Stomach (tissue), 9 donors: ENCODE measurements around the gene PTCD3. TPM values are rescaled to one million over a fixed set of nuclear protein-coding genes. Genes with fewer than 3 reads are reported as not detected.
A peak's percentile ranks its signal among the peaks of the same experiment; 100 is the strongest.

Experiments used
- DNase-seq, 2 donors: peaks; one replicate each; pipeline versions ENCODE4 v3.0.0 to v3.0.0-alpha.2; 2013 to 2019
- H3K27ac ChIP-seq, 5 donors: fragments of 200-600 bp in 4 of 5; sonication (generic) in 4 of 5; one replicate each; pipeline ENCODE4 v1.5.1; 2013 to 2019; ENCODE audit warnings: mild to moderate bottlenecking in 1 of 5, moderate library complexity in 1 of 5
- H3K27me3 ChIP-seq, 3 donors: fragments of 200-600 bp; sonication (generic); one replicate each; pipeline ENCODE4 v1.5.1; 2017 to 2019; ENCODE audit warnings: mixed run types in 1 of 3
- H3K36me3 ChIP-seq, 4 donors: fragments of 200-600 bp; sonication (generic); 1 replicate in 3 of 4; 2 replicates in 1 of 4; pipeline ENCODE4 v1.5.1; 2016 to 2019
- H3K4me1 ChIP-seq, 4 donors: fragments of 200-600 bp; sonication (generic); one replicate each; pipeline ENCODE4 v1.5.1; 2016 to 2019
- H3K4me3 ChIP-seq, 4 donors: fragments of 200-600 bp; sonication (generic) in 3 of 4; one replicate each; pipeline ENCODE4 v1.5.1; 2016 to 2019; ENCODE audit warnings: mild to moderate bottlenecking in 1 of 4
- H3K9me3 ChIP-seq, 4 donors: fragments of 200-600 bp; sonication (generic); one replicate each; pipeline ENCODE4 v1.5.1; 2016 to 2019
- EP300 ChIP-seq: sonication (generic); formaldehyde crosslinking; IDR thresholded peaks from one replicate; pipeline ENCODE4 v1.6.1; 2017; ENCODE audit warnings: antibody characterized with exemption
- POLR2A ChIP-seq, 4 donors: fragments of 450-650 bp; IDR thresholded peaks; one replicate each; pipeline ENCODE4 v1.6.1; 2016; ENCODE audit warnings: antibody characterized with exemption in 4 of 4, control low read depth in 2 of 4, mild to moderate bottlenecking in 1 of 4, moderate library complexity in 1 of 4
- POLR2AphosphoS5 ChIP-seq, 3 donors: sonication (generic); formaldehyde crosslinking; IDR thresholded peaks; one replicate each; pipeline ENCODE4 v1.6.1; 2016; ENCODE audit warnings: antibody characterized with exemption in 3 of 3
- WGBS, 5 donors: extraction: QIAGEN DNeasy Blood & Tissue Kit in 3 of 5; methylation state at CpG; one replicate each; pipeline versions ENCODE4 v1.1.5 to v1.1.7; 2013 to 2018; 5-methylcytosine and 5-hydroxymethylcytosine counted together
- intact Hi-C: fragments of 100-400 bp; cut with DNase I; formaldehyde crosslinking; loops from one replicate; pipeline ENCODE4 v1.15.1; 2023; ENCODE audit warnings: low total_unique reads
- polyA plus RNA-seq, 3 donors: library from polyadenylated mRNA; stranded (reverse); fragments of 200-250 nt; gene quantifications; one replicate each; pipeline ENCODE4 v1.2.3, GENCODE V29; 2013
- total RNA-seq, 5 donors: library from RNA; depleted of rRNA; stranded (reverse); fragments of >200 nt; gene quantifications; one replicate each; pipeline versions ENCODE4 v1.1.0 to v1.2.3, GENCODE V29; 2014 to 2016
- TF ChIP-seq, protein P1 (sequence below), 7 experiments: fragments of 450-650 bp in 4 of 7; fragments of 200-600 bp in 3 of 7; sonication (generic) in 3 of 7; IDR thresholded peaks; one replicate each; pipeline ENCODE4 v1.5.1; 2016 to 2019; ENCODE audit warnings: antibody characterized with exemption in 7 of 7, control low read depth in 2 of 7, mild to moderate bottlenecking in 1 of 7
- donor health status: healthy with polysubstance abuse.
- donor health status: Bipolar disorder and iron deficiency.
- donor health status: healthy.

Gene PTCD3
- total and polyA plus RNA-seq, 8 donors, result 9.1 to 158 (median 25.2) TPM

DNA sequence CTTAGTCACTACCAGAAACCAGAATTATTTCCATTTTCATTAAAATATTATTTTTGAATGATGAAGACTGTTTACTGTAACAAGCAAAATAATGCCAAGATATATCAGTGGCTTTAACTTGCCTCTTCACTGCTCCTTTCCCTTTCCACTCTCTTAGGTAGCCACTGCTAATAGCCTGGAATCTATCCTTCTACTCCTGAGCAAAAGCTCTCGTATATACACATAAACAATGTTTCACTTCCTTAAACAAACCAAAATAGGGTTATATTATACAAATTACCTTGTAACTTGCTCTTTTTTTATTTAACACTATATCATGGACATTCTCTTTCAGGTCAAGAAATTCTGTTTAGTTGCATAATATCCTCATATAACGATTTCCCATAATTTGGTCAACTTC is 68.4 kb downstream of the PTCD3 start:
- Histone ChIP-seq H3K9me3 (no peaks in the 10 kb centered on the region), H3K27ac (no peak overlapping the region), H3K27me3 (no peaks in the 10 kb centered on the region), H3K4me1 (peaks cover 3 to 30% (median 18%) of the 10 kb centered on the region in 4 donors), H3K4me3 (no peak overlapping the region), H3K36me3 (peaks cover 31 to 84% (median 78%) of the 10 kb centered on the region in 4 donors)
- TF ChIP-seq POLR2AphosphoS5 (IDR thresholded peaks at IDR 0.05) (no peak), EP300 (no peak), POLR2A (IDR thresholded peaks at IDR 0.05) (no peak)
- TF ChIP-seq, protein P1, sequence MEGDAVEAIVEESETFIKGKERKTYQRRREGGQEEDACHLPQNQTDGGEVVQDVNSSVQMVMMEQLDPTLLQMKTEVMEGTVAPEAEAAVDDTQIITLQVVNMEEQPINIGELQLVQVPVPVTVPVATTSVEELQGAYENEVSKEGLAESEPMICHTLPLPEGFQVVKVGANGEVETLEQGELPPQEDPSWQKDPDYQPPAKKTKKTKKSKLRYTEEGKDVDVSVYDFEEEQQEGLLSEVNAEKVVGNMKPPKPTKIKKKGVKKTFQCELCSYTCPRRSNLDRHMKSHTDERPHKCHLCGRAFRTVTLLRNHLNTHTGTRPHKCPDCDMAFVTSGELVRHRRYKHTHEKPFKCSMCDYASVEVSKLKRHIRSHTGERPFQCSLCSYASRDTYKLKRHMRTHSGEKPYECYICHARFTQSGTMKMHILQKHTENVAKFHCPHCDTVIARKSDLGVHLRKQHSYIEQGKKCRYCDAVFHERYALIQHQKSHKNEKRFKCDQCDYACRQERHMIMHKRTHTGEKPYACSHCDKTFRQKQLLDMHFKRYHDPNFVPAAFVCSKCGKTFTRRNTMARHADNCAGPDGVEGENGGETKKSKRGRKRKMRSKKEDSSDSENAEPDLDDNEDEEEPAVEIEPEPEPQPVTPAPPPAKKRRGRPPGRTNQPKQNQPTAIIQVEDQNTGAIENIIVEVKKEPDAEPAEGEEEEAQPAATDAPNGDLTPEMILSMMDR (IDR thresholded peaks at IDR 0.05), result no peak
- WGBS, 5 donors, result 60 to 81% (median 76%) methylated on average over 2 of the region's 2 CpGs
- DNase-seq, result no peak
- intact Hi-C loops, result no loop called here

DNA sequence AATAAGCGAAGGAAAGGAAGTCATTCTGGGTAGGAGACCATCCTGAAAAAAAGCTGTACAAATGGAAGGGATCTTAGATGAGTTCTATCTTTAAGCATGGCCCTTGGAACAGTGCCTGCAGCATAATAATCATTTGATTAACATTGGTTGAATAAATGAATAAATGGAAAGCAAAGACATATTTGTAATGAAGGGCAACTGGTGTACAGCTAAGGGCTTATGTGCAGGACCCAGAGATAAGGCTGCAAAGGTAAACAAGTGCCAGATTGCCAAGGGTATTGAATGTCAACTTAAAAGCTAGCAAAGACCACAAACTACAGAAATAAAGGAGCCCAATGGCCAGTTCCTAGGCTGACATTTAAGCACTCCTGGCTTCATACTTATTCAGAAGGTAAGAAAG is 69.8 kb downstream of the PTCD3 start:
- Histone ChIP-seq H3K36me3 (peaks cover 27 to 84% (median 75%) of the 10 kb centered on the region in 4 donors), H3K27ac (peak overlapping the region in 1 of 5 donors; percentile 13), H3K4me1 (peaks cover 3 to 30% (median 18%) of the 10 kb centered on the region in 4 donors), H3K9me3 (no peaks in the 10 kb centered on the region), H3K4me3 (no peak overlapping the region), H3K27me3 (no peaks in the 10 kb centered on the region)
- intact Hi-C loops, result no loop called here
- no peak for TF ChIP-seq POLR2A (IDR thresholded peaks at IDR 0.05)
- peak in 1 of 3 donors; percentile 28 for TF ChIP-seq POLR2AphosphoS5 (IDR thresholded peaks at IDR 0.05)
- no peak for TF ChIP-seq EP300
- peak in 1 of 2 donors; percentile 41 for DNase-seq
- WGBS, 5 donors, result 67 to 92% (median 76%) methylated on average over 1 of the region's 1 CpG

DNA sequence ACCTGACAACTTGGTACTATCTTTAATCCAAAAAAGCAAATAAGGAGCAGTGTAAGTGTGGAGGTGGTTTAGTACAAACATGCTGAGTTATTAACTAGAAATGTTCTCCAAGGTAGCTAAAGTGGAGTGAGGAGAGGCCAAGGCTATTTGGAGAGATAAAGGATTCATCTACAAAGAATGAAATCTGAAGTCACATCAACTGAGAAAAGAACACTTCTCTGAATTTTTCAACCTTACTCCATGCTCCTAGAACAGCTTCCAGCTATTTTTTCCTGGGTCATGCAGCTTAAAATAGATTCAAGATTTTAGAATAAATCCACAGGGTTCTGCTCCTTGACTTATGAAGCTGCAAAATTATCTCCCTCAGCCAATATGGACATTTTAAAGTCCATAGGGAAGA is 70.6 kb downstream of the PTCD3 start:
- intact Hi-C loops, result no loop called here
- peak overlapping the region in 2 of 5 donors; percentile 13 to 61 for H3K27ac ChIP-seq
- no peak for DNase-seq
- no peak overlapping the region for H3K4me3 ChIP-seq
- peaks cover 3 to 30% (median 18%) of the 10 kb centered on the region in 4 donors for H3K4me1 ChIP-seq
- TF ChIP-seq, protein P1 (IDR thresholded peaks at IDR 0.05), result no peak
- TF ChIP-seq POLR2A (IDR thresholded peaks at IDR 0.05), result no peak
- TF ChIP-seq POLR2AphosphoS5 (IDR thresholded peaks at IDR 0.05), result no peak
- TF ChIP-seq EP300, result no peak
- no peaks in the 10 kb centered on the region for H3K9me3 ChIP-seq
- peaks cover 27 to 80% (median 70%) of the 10 kb centered on the region in 4 donors for H3K36me3 ChIP-seq
- no peaks in the 10 kb centered on the region for H3K27me3 ChIP-seq

DNA sequence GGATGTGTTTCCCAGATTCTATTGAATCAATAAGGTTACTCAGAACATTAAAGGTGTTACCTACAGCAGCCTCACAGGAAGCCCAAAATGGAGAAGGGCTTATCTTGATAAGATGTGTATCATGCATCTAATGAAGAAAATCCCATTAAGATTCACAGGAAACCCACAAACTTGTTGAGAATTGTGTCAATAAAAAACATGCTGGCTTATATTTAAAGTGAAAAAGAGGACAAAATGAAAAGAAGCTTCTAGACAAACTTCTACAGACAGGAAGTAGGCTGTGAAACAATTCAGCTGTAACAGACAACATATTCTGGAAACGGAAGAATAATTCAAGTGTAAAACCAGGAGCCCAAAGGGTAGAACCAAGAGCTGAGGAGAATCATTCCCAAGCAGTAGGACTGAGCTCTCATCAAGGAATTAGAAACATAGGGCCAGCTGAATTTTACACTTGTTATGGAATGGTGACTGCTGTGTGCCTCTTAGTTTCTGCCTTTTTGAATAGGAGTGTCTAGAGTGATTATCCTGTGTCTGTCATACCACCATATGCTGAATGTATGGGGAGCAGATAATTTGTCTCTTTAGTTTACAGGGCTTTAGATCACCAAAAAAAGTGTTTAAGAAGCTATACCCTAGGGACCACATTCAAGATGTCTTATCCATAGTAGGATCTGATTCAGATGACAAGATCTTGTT is 79.6 kb downstream of the PTCD3 start:
- Histone ChIP-seq H3K9me3 (no peaks in the 10 kb centered on the region), H3K36me3 (peaks cover 0 to 14% (median 5%) of the 10 kb centered on the region in 4 donors), H3K27ac (peak overlapping the region in 3 of 5 donors; percentile 23 to 74 (median 60)), H3K4me3 (no peak overlapping the region), H3K27me3 (no peaks in the 10 kb centered on the region), H3K4me1 (peaks cover 12 to 79% (median 52%) of the 10 kb centered on the region in 4 donors)
- DNase-seq, result no peak
- 12 to 40% (median 27%) methylated on average over 1 of the region's 1 CpG for WGBS, 5 donors
- intact Hi-C loops, result no loop called here
- TF ChIP-seq EP300, result no peak
- no peak for TF ChIP-seq POLR2AphosphoS5 (IDR thresholded peaks at IDR 0.05)

DNA sequence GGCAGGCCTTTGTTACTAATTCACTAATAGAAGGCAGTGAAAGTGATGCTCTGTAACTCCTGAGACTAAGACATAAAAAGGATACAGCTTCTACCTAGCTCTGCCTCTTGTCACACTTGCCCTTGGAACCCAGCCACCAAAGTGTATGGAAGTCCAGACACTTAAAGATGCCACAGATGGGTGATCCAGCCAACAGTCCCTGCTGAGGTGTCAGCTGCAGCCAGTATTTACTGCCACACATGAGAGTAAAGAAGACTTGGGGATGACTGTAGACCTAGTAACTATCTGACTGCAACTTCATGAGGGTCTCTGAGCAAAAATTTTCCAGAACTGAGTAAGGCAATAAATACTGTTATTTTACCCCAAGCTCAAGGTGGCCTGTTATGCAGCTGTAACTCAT is 80.4 kb downstream of the PTCD3 start:
- Histone ChIP-seq H3K4me3 (no peak overlapping the region), H3K9me3 (no peaks in the 10 kb centered on the region), H3K27me3 (no peaks in the 10 kb centered on the region), H3K27ac (peak overlapping the region in 2 of 5 donors; percentile 60 to 74), H3K36me3 (peaks cover 0 to 10% (median 0%) of the 10 kb centered on the region in 4 donors), H3K4me1 (peaks cover 17 to 87% (median 60%) of the 10 kb centered on the region in 4 donors)
- DNase-seq, result no peak
- TF ChIP-seq POLR2A (IDR thresholded peaks at IDR 0.05) (no peak), POLR2AphosphoS5 (IDR thresholded peaks at IDR 0.05) (no peak), EP300 (no peak)
- TF ChIP-seq, protein P1 (IDR thresholded peaks at IDR 0.05), result no peak
- intact Hi-C loops, result no loop called here
